ENCODE results near the gene IL9R. TPM values are rescaled to one million over a fixed set of nuclear protein-coding genes. Genes with fewer than 3 reads are reported as not detected.

The IL9R gene
- under 1 TPM in 1 of 2 donors, not detected in 1; 0.14 TPM for total RNA-seq

DNA sequence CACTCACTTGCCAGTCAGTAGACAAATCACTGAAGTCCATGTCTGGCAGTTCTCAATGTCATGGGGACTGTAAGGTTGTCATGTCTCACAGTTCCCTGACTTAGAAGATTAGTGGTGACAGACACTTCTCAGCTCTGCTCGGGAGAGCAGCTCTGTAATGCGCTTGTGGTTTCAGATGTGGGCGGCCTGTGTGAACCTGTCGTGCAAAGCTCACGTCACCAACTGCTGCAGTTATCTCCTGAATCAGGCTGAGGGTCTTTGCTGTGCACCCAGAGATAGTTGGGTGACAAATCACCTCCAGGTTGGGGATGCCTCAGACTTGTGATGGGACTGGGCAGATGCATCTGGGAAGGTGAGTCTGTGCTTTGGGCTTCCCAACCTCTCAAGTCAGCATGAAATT lies at the start of gene IL9R:
IL9R (plus strand) TSS at position 261 of the 400 bp plus-strand sequence; CDS start at position 325, 64 bp downstream.
- TF ChIP-seq CTCF (IDR thresholded peaks at IDR 0.05), result no peak
- Histone ChIP-seq H3K9me3 (no peaks in the 10 kb centered on the region), H3K27ac (no peak within 1 kb of the TSS), H3K36me3 (no peaks in the 10 kb centered on the region), H3K27me3 (replicated peaks; ENCODE audit: insufficient read depth) (no peaks in the 10 kb centered on the region), H3K4me1 (ENCODE audit: control insufficient read depth in 1 of 2, low read depth in 2 of 2) (no peaks in the 10 kb centered on the region), H3K4me3 (no peak within 1 kb of the TSS)
- DNase-seq (ENCODE audit: low spot score) (no peak), ATAC-seq (ENCODE audit: insufficient number of reproducible peaks, low FRiP score, low read depth) (no peak)

GRCh38 chrX:155949098-155949497 lies 48.4 kb upstream of the IL9R start:
- H3K4me3 ChIP-seq, result no peak overlapping the region
- DNase-seq (ENCODE audit: low spot score) (no peak), ATAC-seq (ENCODE audit: insufficient number of reproducible peaks, low FRiP score, low read depth) (no peak)
- no peak overlapping the region for H3K27ac ChIP-seq
- no peaks in the 10 kb centered on the region for H3K9me3 ChIP-seq
- H3K36me3 ChIP-seq, result no peaks in the 10 kb centered on the region
- H3K27me3 ChIP-seq (replicated peaks; ENCODE audit: insufficient read depth), result no peaks in the 10 kb centered on the region
- no peak for TF ChIP-seq CTCF (IDR thresholded peaks at IDR 0.05)
- H3K4me1 ChIP-seq (ENCODE audit: control insufficient read depth in 1 of 2, low read depth in 2 of 2), result no peaks in the 10 kb centered on the region

DNA sequence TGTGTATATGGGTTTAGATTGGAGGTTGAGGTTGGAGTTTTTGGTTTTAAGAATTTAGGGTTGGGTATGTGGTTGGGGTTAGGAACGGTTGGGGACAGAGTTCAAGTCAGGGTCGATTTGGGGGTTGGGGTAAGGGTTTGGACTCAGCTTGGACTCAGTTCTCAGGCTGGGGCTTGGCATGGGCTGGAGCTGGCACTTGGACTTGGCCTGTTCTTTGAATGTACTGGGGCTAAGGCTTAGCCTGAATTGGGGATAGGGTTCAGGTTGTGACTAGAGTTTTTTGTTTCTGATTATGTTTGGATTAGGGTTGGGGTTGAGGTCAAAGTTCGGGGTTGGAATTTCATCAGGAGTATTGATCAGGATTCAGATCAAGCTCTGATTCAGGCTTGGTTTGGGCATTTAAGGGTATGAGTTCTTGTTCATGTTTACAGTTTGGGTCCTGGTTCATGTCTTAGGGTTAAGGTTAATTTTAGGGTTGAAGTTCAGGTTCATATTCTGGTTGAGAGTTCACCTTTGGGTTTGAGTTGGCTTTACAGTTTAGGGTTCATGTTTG lies 46.2 kb upstream of the IL9R start:
- Histone ChIP-seq H3K27me3 (replicated peaks; ENCODE audit: insufficient read depth) (no peaks in the 10 kb centered on the region), H3K4me1 (ENCODE audit: control insufficient read depth in 1 of 2, low read depth in 2 of 2) (no peaks in the 10 kb centered on the region), H3K4me3 (no peak overlapping the region), H3K27ac (no peak overlapping the region), H3K36me3 (no peaks in the 10 kb centered on the region), H3K9me3 (no peaks in the 10 kb centered on the region)
- TF ChIP-seq CTCF (IDR thresholded peaks at IDR 0.05), result no peak
- DNase-seq (ENCODE audit: low spot score) (no peak), ATAC-seq (ENCODE audit: insufficient number of reproducible peaks, low FRiP score, low read depth) (no peak)

GRCh38 chrX:155953055-155953454 lies 44.4 kb upstream of the IL9R start:
- Histone ChIP-seq H3K4me3 (no peak overlapping the region), H3K27ac (no peak overlapping the region), H3K36me3 (no peaks in the 10 kb centered on the region), H3K27me3 (replicated peaks; ENCODE audit: insufficient read depth) (no peaks in the 10 kb centered on the region), H3K9me3 (no peaks in the 10 kb centered on the region), H3K4me1 (ENCODE audit: control insufficient read depth in 1 of 2, low read depth in 2 of 2) (no peaks in the 10 kb centered on the region)
- no peak for DNase-seq (ENCODE audit: low spot score)
- no peak for ATAC-seq (ENCODE audit: insufficient number of reproducible peaks, low FRiP score, low read depth)
- no peak for TF ChIP-seq CTCF (IDR thresholded peaks at IDR 0.05)

DNA sequence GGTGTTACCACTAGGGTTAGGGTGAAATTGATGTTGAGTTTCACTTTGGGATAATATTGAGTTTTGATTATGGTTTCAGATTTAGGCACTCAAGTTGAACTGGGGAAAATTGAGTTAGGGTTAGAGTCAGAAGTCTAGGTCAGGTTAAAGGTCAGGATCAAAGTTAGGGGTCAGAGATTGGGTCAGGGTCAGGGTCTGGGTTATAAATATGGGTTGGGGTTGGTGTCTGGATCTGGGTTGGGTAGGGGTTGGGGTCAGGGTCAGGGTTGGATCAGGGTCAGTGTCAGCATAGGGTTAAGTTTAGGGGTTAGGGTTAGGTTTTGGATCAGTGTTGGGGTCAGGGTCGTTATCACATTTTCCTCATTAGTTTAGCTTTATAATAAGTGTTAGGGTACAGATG lies 42.7 kb upstream of the IL9R start:
- Histone ChIP-seq H3K27ac (no peak overlapping the region), H3K4me3 (no peak overlapping the region), H3K27me3 (replicated peaks; ENCODE audit: insufficient read depth) (no peaks in the 10 kb centered on the region), H3K4me1 (ENCODE audit: control insufficient read depth in 1 of 2, low read depth in 2 of 2) (no peaks in the 10 kb centered on the region), H3K36me3 (no peaks in the 10 kb centered on the region), H3K9me3 (no peaks in the 10 kb centered on the region)
- TF ChIP-seq CTCF (IDR thresholded peaks at IDR 0.05), result no peak
- DNase-seq (ENCODE audit: low spot score) (no peak), ATAC-seq (ENCODE audit: insufficient number of reproducible peaks, low FRiP score, low read depth) (no peak)

All from thoracic aorta (tissue), 2 donors.